Epithelial cell of esophagus (primary cell): ENCODE results near the gene NEDD4.

ENCODE experiments used
- DNase-seq: peaks from one replicate; pipeline ENCODE4 v3.0.0; 2010; ENCODE audit warnings: low read depth
- H3K4me3 ChIP-seq: 2 replicates; pipeline ENCODE4 v1.5.1; 2011; ENCODE audit warnings: mild to moderate bottlenecking, low read length, control low read depth
- CTCF ChIP-seq: IDR thresholded peaks from 2 replicates; pipeline ENCODE4 v1.5.1; 2011; ENCODE audit warnings: low read depth, mild to moderate bottlenecking, low read length, control low read depth, inconsistent platforms; ENCODE audit not compliant: insufficient read depth; ENCODE audit errors: missing control alignments

NEDD4 gene

GRCh38 chr15:55802600-55803376, 190.6 kb downstream of the NEDD4 start:
- H3K4me3 ChIP-seq = no peak overlapping the region
- no peak for DNase-seq
- TF ChIP-seq CTCF = no peak

- H3K4me3 ChIP-seq = no peak overlapping the region
- no peak for TF ChIP-seq CTCF
Measured at GRCh38 chr15:55800216-55800615, 193.2 kb downstream of the NEDD4 start.

GRCh38 chr15:55799291-55800212, 193.9 kb downstream of the NEDD4 start:
- peak; percentile 59 for TF ChIP-seq CTCF
- peak; percentile 42 for DNase-seq

More at GRCh38 chr15:55800216-55800615, 193.2 kb downstream of the NEDD4 start:
- DNase-seq = no peak

GRCh38 chr15:55796321-55796965, 197.0 kb downstream of the NEDD4 start:
- TF ChIP-seq CTCF = no peak
- H3K4me3 ChIP-seq = no peak overlapping the region
- DNase-seq = peak; percentile 80

More at GRCh38 chr15:55799291-55800212, 193.9 kb downstream of the NEDD4 start:
- no peak overlapping the region for H3K4me3 ChIP-seq

- no peak overlapping the region for H3K4me3 ChIP-seq
- no peak for TF ChIP-seq CTCF
Measured at GRCh38 chr15:55795031-55795430, 198.4 kb downstream of the NEDD4 start.

GRCh38 chr15:55791551-55792400, 201.6 kb downstream of the NEDD4 start:
- peak; percentile 67 for DNase-seq
- no peak overlapping the region for H3K4me3 ChIP-seq
- no peak for TF ChIP-seq CTCF

More at GRCh38 chr15:55795031-55795430, 198.4 kb downstream of the NEDD4 start:
- DNase-seq = no peak
